Aortic smooth muscle cell (primary cell): ENCODE data around the gene IL18. TPM values are rescaled to one million over a fixed set of nuclear protein-coding genes. Genes with fewer than 3 reads are reported as not detected.

Experiments
- total RNA-seq: library from RNA; depleted of rRNA; stranded (reverse); fragments of >200 nt; gene quantifications from 2 replicates; pipeline ENCODE4 v1.2.3, GENCODE V29; 2014

Gene IL18
- 0.12 TPM in 1 of 2 replicates, not detected in the other for total RNA-seq

GRCh38 chr11:112163875-112164685 is at the start of gene IL18:
Gene IL18, minus strand, starts transcription at chr11:112164094. Its CDS starts 9,041 bp downstream, at chr11:112155053.

GRCh38 chr11:112174789-112175598 is 11.1 kb upstream of the IL18 start, which contains the start of gene BCO2:
Gene BCO2, plus strand, starts transcription at chr11:112175512. Its CDS starts 90 bp downstream, at chr11:112175602.

GRCh38 chr11:112167145-112167544 is 3.3 kb upstream of the IL18 start, which contains the start of gene TEX12:
Gene TEX12, plus strand, starts transcription at chr11:112167372. Its CDS starts 1,897 bp downstream, at chr11:112169269.

Other genes starting within 250 kb of the IL18 start
- 0.40 and 1.1 TPM in 2 replicates for gene C11orf52, start 245.2 kb downstream of the IL18 start, total RNA-seq
- 24.3 and 38.4 TPM in 2 replicates for gene DIXDC1, start 226.8 kb downstream of the IL18 start, total RNA-seq
- 34.5 and 35.3 TPM in 2 replicates for gene DLAT, start 138.7 kb downstream of the IL18 start, total RNA-seq
- gene PIH1D2, start 90.1 kb downstream of the IL18 start, total RNA-seq, result 1.3 and 2.4 TPM in 2 replicates
- gene NKAPD1, start 89.8 kb downstream of the IL18 start, total RNA-seq, result 18.0 and 18.7 TPM in 2 replicates
- gene TIMM8B, start 77.3 kb downstream of the IL18 start, total RNA-seq, result 68.2 and 94.1 TPM in 2 replicates
- gene SDHD, start 77.2 kb downstream of the IL18 start, total RNA-seq, result 146 and 153 TPM in 2 replicates
- 0.12 and 0.13 TPM in 2 replicates for gene TEX12, start 3.3 kb upstream of the IL18 start, total RNA-seq
- 1.1 and 1.2 TPM in 2 replicates for gene BCO2, start 11.4 kb upstream of the IL18 start, total RNA-seq
- 47.1 and 52.3 TPM in 2 replicates for gene PTS, start 62.3 kb upstream of the IL18 start, total RNA-seq
- gene PLET1, start 96.8 kb upstream of the IL18 start, total RNA-seq, result not detected in 2 replicates